DOHH2 (cell line): ENCODE measurements around the gene SUPT5H.

Experiments used
- H3F3A ChIP-seq: fragments of 200-600 bp; sonication (generic), shearing (Covaris generic); 2 replicates; pipeline ENCODE4 v1.6.0; 2016; ENCODE audit warnings: antibody characterized with exemption, mild to moderate bottlenecking; ENCODE audit not compliant: control insufficient read depth, insufficient read depth
- H3K27ac ChIP-seq: fragments of 200-600 bp; sonication (generic); 2 replicates; pipeline ENCODE4 v1.5.1; 2014; ENCODE audit warnings: low read depth, mild to moderate bottlenecking, low read length, moderate library complexity
- H3K27me3 ChIP-seq: fragments of 200-600 bp; sonication (generic); 2 replicates; pipeline ENCODE4 v1.6.1; 2014; ENCODE audit warnings: mild to moderate bottlenecking, low read length, mixed read lengths; ENCODE audit not compliant: control insufficient read depth
- H3K36me3 ChIP-seq: fragments of 200-600 bp; sonication (generic); 2 replicates; pipeline ENCODE4 v1.6.1; 2014; ENCODE audit warnings: mild to moderate bottlenecking, low read length, moderate library complexity, mixed read lengths; ENCODE audit not compliant: control insufficient read depth
- H3K4me1 ChIP-seq: fragments of 200-600 bp; sonication (generic); 2 replicates; pipeline ENCODE4 v1.6.1; 2014; ENCODE audit warnings: mild to moderate bottlenecking, low read length, mixed read lengths; ENCODE audit not compliant: control insufficient read depth
- H3K4me2 ChIP-seq: fragments of 200-600 bp; sonication (generic); 2 replicates; pipeline ENCODE4 v1.6.0; 2014; ENCODE audit warnings: mild to moderate bottlenecking, low read length, moderate library complexity
- H3K4me3 ChIP-seq: fragments of 200-600 bp; sonication (generic); 2 replicates; pipeline ENCODE4 v1.5.1; 2014; ENCODE audit warnings: mild to moderate bottlenecking, low read length, mixed read lengths
- H3K79me2 ChIP-seq: fragments of 200-600 bp; sonication (generic); 2 replicates; pipeline ENCODE4 v1.6.1; 2014; ENCODE audit warnings: mild to moderate bottlenecking, low read length, mixed read lengths; ENCODE audit not compliant: control insufficient read depth
- H3K9me2 ChIP-seq: fragments of 200-600 bp; sonication (generic); replicated peaks from 2 replicates; pipeline ENCODE4 v1.6.1; 2014; ENCODE audit warnings: mild to moderate bottlenecking, low read length, mixed read lengths; ENCODE audit not compliant: control insufficient read depth
- H3K9me3 ChIP-seq: fragments of 200-600 bp; sonication (generic); 2 replicates; pipeline ENCODE4 v1.6.1; 2014; ENCODE audit warnings: antibody characterized with exemption, low read length, mixed read lengths; ENCODE audit not compliant: control insufficient read depth, insufficient read depth
- H4K20me1 ChIP-seq: fragments of 200-600 bp; sonication (generic); 2 replicates; pipeline ENCODE4 v1.6.0; 2014; ENCODE audit warnings: low read depth, mild to moderate bottlenecking, antibody characterized with exemption, low read length, moderate library complexity; ENCODE audit not compliant: control insufficient read depth, insufficient read depth
- EZH2phosphoT487 ChIP-seq: fragments of 200-600 bp; sonication (generic); IDR thresholded peaks from 2 replicates; pipeline ENCODE4 v1.6.1; 2017; ENCODE audit warnings: borderline replicate concordance, mild to moderate bottlenecking, antibody characterized with exemption, low read length, moderate library complexity, mixed read lengths
- TF ChIP-seq, protein P1 (sequence below): fragments of 200-600 bp; sonication (generic); IDR thresholded peaks from one replicate; pipeline ENCODE4 v1.5.1; 2014; ENCODE audit warnings: antibody characterized with exemption, mild to moderate bottlenecking, low read depth, low read length; ENCODE audit not compliant: poor library complexity, severe bottlenecking

The SUPT5H gene

DNA sequence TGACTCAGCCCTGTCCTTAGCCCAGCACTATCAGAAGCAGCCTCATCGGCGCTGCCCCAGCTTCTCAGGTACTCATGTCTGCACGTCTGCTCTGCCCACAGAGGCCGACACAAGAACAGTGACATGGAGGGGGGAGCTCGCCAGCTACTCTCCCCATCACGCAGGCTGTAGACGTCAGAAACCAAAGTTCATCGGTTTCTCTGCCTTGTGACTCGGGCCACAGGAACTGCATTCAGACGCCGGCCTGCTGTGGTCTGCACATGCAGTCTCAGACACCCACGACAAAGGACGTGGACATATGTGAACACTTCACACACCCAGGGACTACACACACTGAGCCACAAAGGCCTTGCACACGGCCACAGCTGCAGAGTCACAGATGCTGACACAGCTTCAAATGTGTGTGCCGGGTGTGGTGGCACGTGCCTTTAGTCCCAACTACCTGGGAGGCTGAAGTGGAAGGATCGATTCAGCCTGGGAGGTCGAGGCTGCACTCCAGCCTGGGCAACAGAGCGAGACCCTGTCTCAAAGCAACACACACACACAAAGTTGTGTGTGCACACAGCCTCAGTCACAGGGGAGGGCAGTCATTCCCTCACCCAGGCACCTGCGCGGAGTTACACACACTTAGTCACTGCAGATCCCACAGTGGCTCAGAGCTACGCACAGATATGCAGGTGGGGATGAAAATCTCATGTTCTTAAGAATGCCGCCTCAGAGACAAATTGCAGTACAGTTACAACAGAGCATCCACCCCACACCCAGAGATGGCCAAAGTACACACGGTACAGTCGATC, 43.6 kb upstream of the SUPT5H start:
- Histone ChIP-seq H3K36me3 (peaks cover 15% of the 10 kb centered on the region), H3K79me2 (peaks cover 21% of the 10 kb centered on the region), H3F3A (peaks cover 39% of the 10 kb centered on the region), H3K4me3 (peak overlapping the region; percentile 99), H3K27me3 (no peaks in the 10 kb centered on the region), H4K20me1 (no peaks in the 10 kb centered on the region), H3K9me2 (no peaks in the 10 kb centered on the region), H3K9me3 (no peaks in the 10 kb centered on the region), H3K4me2 (peak overlapping the region; percentile 97), H3K4me1 (peaks cover 90% of the 10 kb centered on the region), H3K27ac (peak overlapping the region; percentile 97)
- TF ChIP-seq, protein P1, sequence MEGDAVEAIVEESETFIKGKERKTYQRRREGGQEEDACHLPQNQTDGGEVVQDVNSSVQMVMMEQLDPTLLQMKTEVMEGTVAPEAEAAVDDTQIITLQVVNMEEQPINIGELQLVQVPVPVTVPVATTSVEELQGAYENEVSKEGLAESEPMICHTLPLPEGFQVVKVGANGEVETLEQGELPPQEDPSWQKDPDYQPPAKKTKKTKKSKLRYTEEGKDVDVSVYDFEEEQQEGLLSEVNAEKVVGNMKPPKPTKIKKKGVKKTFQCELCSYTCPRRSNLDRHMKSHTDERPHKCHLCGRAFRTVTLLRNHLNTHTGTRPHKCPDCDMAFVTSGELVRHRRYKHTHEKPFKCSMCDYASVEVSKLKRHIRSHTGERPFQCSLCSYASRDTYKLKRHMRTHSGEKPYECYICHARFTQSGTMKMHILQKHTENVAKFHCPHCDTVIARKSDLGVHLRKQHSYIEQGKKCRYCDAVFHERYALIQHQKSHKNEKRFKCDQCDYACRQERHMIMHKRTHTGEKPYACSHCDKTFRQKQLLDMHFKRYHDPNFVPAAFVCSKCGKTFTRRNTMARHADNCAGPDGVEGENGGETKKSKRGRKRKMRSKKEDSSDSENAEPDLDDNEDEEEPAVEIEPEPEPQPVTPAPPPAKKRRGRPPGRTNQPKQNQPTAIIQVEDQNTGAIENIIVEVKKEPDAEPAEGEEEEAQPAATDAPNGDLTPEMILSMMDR, result no peak
- TF ChIP-seq EZH2phosphoT487, result no peak

DNA sequence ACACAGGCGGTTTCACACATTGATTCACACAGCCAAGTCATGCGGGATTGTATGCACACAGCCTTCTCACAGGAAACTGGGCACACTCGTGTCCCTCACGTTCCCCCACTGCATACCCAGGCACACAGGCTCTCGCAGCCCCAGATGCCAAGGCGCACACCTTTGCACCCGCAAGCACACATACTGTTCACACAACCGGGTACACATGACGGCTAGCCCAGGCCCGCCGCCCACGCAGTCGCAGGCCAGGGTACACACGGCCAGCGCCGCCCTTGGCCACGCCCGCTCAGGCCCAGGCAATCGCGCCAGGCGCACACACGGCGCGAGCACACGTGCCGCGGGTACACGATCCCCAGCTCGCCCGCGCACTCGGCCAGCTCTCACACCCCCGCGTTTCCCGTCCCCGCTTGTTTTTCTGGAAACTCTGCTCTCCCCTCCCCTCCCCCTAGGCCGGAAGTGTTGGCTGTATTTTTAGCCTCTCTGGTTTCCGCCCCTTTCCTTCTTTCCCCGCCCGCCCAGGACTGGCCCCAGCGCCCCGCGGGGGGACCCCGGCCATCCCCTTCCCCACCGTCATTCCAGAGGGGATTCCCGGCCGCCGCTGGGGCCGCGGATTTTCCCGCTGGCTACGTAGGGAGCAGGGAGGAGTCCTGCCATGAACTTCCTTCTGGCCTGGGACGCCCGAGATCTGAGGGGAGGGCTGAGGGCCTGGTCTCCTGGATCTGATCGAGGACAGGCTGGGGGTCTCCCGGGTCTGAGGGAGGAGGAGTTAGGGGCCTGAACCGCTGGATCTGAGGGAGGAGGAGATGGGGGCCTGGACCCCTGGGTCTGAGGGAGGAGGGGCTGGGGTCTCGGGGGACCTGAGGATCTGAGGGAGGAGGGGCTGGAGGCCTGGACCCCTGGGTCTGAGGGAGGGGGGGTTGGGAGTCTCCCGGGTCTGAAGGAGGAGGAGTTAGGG, 42.8 kb upstream of the SUPT5H start:
- Histone ChIP-seq H3K79me2 (peaks cover 30% of the 10 kb centered on the region), H3F3A (peaks cover 38% of the 10 kb centered on the region)
- TF ChIP-seq, protein P1, result no peak
- no peak for TF ChIP-seq EZH2phosphoT487

DNA sequence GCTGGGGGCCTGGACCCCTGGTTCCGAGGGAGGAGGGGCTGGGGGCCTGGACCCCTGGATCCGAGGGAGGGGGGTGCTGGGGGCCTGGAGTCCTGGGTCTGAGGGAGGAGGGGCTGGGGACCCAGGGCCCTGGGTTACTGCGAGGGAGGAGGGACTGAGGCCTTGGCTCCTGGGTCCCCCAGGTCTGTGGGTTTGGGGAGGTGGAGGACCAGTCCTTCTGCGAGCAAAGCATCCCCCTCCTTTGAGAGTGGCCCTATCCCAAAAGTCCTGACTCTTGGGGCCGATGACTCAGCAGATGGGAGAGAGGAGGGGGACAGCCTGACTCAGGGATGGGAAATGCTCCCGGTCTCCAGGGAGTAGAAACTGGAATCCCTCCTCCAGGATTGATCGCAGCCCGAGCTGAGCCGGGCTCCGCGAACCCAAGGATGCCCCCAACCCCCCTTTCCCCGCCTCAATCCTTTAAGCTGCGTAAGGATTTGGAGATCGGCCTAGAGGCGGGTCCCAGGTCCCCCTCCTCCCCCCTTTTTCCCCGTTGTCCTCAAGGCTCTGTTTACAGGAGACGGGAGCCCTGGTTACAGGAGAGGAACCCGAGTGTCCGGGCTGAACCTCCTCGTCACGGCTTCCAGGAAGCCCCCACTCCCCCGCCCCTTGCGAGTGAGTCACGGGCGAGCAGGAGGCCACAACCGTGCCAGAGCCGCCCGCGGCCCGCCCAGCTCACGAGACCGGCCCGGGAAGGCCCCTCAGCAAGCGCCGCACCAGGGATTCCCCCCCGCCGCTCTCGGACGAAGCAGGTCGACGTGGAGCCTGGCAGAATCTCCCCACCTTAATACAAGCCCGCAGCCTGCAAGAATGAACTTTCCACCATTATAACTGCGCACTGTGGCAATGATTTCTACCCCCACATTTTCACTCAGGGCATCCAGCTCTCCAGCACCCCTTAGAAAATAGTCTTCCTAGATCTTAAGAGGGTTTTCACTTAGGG, 41.8 kb upstream of the SUPT5H start:
- H3K27ac ChIP-seq, result peak overlapping the region; percentile 97
- H3K9me3 ChIP-seq, result no peaks in the 10 kb centered on the region
- peak overlapping the region; percentile 99 for H3K4me3 ChIP-seq
- no peak for TF ChIP-seq EZH2phosphoT487
- TF ChIP-seq, protein P1, result no peak
- peak overlapping the region; percentile 97 for H3K4me2 ChIP-seq
- H3K79me2 ChIP-seq, result peaks cover 32% of the 10 kb centered on the region
- H3K27me3 ChIP-seq, result no peaks in the 10 kb centered on the region
- no peaks in the 10 kb centered on the region for H3K9me2 ChIP-seq
- peaks cover 41% of the 10 kb centered on the region for H3F3A ChIP-seq
- H3K36me3 ChIP-seq, result peaks cover 21% of the 10 kb centered on the region
- H3K4me1 ChIP-seq, result peaks cover 76% of the 10 kb centered on the region
- H4K20me1 ChIP-seq, result peaks cover 7% of the 10 kb centered on the region

More for the DNA sequence above, 42.8 kb upstream of the SUPT5H start:
- Histone ChIP-seq H3K4me1 (peaks cover 84% of the 10 kb centered on the region), H3K4me3 (peak overlapping the region; percentile 99), H3K9me3 (no peaks in the 10 kb centered on the region), H4K20me1 (no peaks in the 10 kb centered on the region), H3K36me3 (peaks cover 19% of the 10 kb centered on the region), H3K9me2 (no peaks in the 10 kb centered on the region), H3K27ac (peak overlapping the region; percentile 97), H3K4me2 (peak overlapping the region; percentile 97), H3K27me3 (no peaks in the 10 kb centered on the region)
